Measurements from ENCODE around the gene SLC14A1.

DNA sequence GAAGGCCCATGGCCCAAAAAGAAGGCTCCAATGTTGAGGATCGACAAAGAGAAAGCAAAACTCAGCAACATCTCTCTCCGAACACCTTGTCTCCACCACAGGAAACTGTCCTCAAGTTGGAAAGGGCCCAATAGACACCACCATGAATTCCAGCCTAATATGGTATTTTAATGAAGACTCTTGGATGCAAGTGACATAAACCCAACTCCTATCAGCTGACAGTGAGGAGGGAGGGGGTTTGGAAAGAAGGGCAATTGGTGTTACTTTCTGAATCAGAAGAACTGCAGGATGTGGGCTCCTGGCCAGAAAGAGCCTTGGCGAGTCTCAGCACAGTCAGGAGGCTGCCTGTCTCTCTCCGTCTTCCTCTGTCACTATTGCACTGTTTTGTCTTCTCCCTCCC, 61.2 kb downstream of the SLC14A1 start:
- TF ChIP-seq, protein P1, sequence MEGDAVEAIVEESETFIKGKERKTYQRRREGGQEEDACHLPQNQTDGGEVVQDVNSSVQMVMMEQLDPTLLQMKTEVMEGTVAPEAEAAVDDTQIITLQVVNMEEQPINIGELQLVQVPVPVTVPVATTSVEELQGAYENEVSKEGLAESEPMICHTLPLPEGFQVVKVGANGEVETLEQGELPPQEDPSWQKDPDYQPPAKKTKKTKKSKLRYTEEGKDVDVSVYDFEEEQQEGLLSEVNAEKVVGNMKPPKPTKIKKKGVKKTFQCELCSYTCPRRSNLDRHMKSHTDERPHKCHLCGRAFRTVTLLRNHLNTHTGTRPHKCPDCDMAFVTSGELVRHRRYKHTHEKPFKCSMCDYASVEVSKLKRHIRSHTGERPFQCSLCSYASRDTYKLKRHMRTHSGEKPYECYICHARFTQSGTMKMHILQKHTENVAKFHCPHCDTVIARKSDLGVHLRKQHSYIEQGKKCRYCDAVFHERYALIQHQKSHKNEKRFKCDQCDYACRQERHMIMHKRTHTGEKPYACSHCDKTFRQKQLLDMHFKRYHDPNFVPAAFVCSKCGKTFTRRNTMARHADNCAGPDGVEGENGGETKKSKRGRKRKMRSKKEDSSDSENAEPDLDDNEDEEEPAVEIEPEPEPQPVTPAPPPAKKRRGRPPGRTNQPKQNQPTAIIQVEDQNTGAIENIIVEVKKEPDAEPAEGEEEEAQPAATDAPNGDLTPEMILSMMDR (IDR thresholded peaks at IDR 0.05 in 8 of 11, conservative IDR thresholded peaks at IDR 0.05 in 3 of 11), result no peak
- no peak for TF ChIP-seq POLR2A (IDR thresholded peaks at IDR 0.05)
